ENCODE measurements around the gene ARHGAP9.

Gene ARHGAP9

GRCh38 chr12:57479376-57480115 is at the start of gene ARHGAP9:
Gene ARHGAP9 (minus strand): TSS chr12:57479866. CDS start chr12:57479406, 460 bp downstream.
- DNase-seq (ENCODE audit: low read depth in 2 of 2) = no peak

- DNase-seq (ENCODE audit: low read depth in 2 of 2) = no peak
Observed at GRCh38 chr12:57528831-57529555, 49.3 kb upstream of the ARHGAP9 start.

- DNase-seq (ENCODE audit: low read depth in 2 of 2) = no peak
Observed at GRCh38 chr12:57528176-57528575, 48.5 kb upstream of the ARHGAP9 start.

GRCh38 chr12:57527184-57527583 is 47.5 kb upstream of the ARHGAP9 start:
- DNase-seq (ENCODE audit: low read depth in 2 of 2) = no peak

- no peak for DNase-seq (ENCODE audit: low read depth in 2 of 2)
Observed at GRCh38 chr12:57526477-57527126, 46.9 kb upstream of the ARHGAP9 start.

- no peak for DNase-seq (ENCODE audit: low read depth in 2 of 2)
Observed at GRCh38 chr12:57525615-57526383, 46.1 kb upstream of the ARHGAP9 start.

- DNase-seq (ENCODE audit: low read depth in 2 of 2) = no peak
Observed at GRCh38 chr12:57524814-57525614, 45.3 kb upstream of the ARHGAP9 start.

GRCh38 chr12:57523706-57524614 is 44.3 kb upstream of the ARHGAP9 start:
- no peak for DNase-seq (ENCODE audit: low read depth in 2 of 2)

- no peak for DNase-seq (ENCODE audit: low read depth in 2 of 2)
Observed at GRCh38 chr12:57522887-57523705, 43.4 kb upstream of the ARHGAP9 start.

- DNase-seq (ENCODE audit: low read depth in 2 of 2) = peak; percentile 68 to 76
Observed at GRCh38 chr12:57522011-57522886, 42.6 kb upstream of the ARHGAP9 start, which contains the start of gene MBD6. Gene MBD6 (plus strand): TSS chr12:57522824. CDS start chr12:57524304, 1,480 bp downstream.

- no peak for DNase-seq (ENCODE audit: low read depth in 2 of 2)
Observed at GRCh38 chr12:57521525-57522010, 41.9 kb upstream of the ARHGAP9 start.

- DNase-seq (ENCODE audit: low read depth in 2 of 2) = peak; percentile 99
Observed at GRCh38 chr12:57520053-57520818, 40.6 kb upstream of the ARHGAP9 start, which contains the start of gene DDIT3. Gene DDIT3 (minus strand): TSS chr12:57520514. CDS start chr12:57517406, 3,108 bp downstream.

- no peak for DNase-seq (ENCODE audit: low read depth in 2 of 2)
Observed at GRCh38 chr12:57519796-57520052, 40.1 kb upstream of the ARHGAP9 start.

GRCh38 chr12:57518920-57519795 is 39.5 kb upstream of the ARHGAP9 start:
- no peak for DNase-seq (ENCODE audit: low read depth in 2 of 2)

GRCh38 chr12:57518176-57518919 is 38.7 kb upstream of the ARHGAP9 start:
- DNase-seq (ENCODE audit: low read depth in 2 of 2) = no peak
